EL (cell line): ENCODE data around the gene PYGO1.
A peak's percentile ranks its signal among the peaks of the same experiment; 100 is the strongest.

Experiments
- DNase-seq: peaks from one replicate; pipeline ENCODE4 v3.0.0-alpha.2; 2016

Gene PYGO1

GRCh38 chr15:55564347-55565145, 23.6 kb downstream of the PYGO1 start:
- no peak for DNase-seq

GRCh38 chr15:55562601-55563000, 25.5 kb downstream of the PYGO1 start:
- no peak for DNase-seq

- no peak for DNase-seq
Measured at GRCh38 chr15:55555089-55555488, 33.1 kb downstream of the PYGO1 start.

GRCh38 chr15:55552926-55553325, 35.2 kb downstream of the PYGO1 start:
- peak; percentile 15 for DNase-seq

- no peak for DNase-seq
Measured at GRCh38 chr15:55552451-55552850, 35.7 kb downstream of the PYGO1 start.

- no peak for DNase-seq
Measured at GRCh38 chr15:55549305-55549704, 38.8 kb downstream of the PYGO1 start.

- DNase-seq, result peak; percentile 56
Measured at GRCh38 chr15:55546718-55547117, 41.4 kb downstream of the PYGO1 start.

DNA sequence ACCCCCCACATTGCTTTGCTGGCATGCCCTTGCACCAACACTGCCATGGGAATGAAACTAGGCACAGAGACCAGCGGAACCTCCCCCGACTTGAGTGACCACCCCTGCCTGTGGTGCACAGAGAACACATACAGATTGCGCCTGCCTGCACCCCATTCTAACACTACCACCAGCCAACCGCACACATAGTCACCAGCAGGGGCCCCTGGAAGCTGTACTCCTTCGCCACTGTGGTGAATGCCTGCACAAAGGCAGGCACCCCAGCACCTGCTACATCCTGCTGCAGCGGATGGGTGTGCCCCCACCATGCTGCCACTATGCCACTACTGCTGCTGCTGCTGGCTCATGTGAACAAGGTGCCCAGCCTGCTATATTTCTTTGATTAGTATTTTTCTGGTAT, 52.7 kb downstream of the PYGO1 start:
- DNase-seq, result no peak

GRCh38 chr15:55532944-55533343, 55.2 kb downstream of the PYGO1 start:
- DNase-seq, result no peak

DNA sequence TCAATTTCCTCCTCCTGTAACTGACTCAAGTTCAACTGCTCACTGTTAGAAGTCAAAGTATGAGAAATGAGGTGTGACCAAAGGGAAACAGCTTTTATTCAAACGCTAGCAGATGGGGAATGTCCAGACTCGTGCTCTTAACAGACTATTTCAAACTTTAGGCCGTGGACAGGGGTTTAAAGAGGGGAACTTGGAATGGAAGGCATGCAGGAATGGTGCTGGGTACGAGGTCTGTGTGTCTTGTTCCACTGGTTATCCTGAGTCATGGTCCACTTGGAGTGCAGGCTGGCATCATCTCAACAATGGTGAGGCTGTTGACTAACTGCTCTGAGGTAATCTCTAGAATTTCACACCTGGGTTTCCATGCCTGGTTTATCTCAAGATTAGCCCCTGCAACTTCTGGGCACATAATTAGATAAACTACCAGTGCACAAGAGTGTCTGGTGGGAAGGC, 57.3 kb downstream of the PYGO1 start:
- DNase-seq, result peak; percentile 34

- no peak for DNase-seq
Measured at GRCh38 chr15:55528812-55529211, 59.3 kb downstream of the PYGO1 start.

GRCh38 chr15:55527150-55527549, 61.0 kb downstream of the PYGO1 start:
- DNase-seq, result no peak

- peak; percentile 63 for DNase-seq
Measured at GRCh38 chr15:55526559-55527036, 61.5 kb downstream of the PYGO1 start.

DNA sequence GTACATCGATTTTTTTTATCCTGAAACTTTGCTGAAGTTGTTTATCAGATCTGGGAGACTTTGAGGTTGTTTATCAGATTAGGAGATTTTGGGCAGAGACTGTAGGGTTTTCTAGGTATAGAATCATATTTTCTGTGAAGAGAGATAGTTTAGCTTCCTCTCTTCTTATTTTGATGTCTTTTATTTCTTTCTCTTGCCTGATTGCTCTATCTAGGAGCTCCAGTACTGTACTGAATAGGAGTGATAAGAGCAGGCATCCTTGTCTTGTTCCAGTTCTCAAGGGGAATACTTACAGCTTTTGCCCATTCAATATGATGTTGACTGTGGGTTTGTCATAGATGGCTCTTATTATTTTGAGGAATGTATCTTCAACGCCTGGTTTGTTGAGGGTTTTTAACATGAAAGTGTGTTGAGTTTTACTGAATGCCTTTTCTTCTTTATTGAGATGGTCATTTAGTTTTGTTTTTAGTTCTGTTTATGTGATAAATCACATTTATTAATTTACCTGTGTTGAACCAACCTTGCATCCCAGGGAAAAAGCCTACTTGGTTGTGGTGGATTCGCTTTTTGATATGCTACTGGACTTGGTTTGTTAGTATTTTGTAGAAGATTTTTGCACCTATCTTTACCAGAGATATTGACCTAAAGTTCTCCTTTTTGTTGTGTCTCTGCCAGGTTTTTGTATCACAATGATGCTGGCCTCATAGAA, 65.2 kb downstream of the PYGO1 start:
- DNase-seq, result no peak

DNA sequence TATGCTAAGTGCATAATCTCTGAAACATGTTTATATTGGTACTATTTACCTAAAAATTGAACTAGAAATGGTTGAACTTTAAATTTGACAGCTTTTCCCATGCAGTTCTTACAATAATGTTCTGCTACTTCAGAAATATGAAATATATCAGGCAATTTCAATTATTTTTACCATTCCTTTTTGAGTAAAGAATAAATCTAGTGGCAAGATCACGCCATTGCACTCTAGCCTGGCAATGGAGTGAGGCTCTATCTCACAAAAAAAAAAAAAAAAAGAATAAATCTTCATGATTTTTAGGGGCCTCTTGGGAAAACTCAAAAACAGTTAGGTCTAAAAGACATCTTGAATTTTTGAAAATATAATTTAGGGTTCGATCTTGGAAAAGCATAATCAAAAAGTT, 69.5 kb downstream of the PYGO1 start:
- no peak for DNase-seq

GRCh38 chr15:55518009-55518408, 70.1 kb downstream of the PYGO1 start:
- DNase-seq, result no peak

DNA sequence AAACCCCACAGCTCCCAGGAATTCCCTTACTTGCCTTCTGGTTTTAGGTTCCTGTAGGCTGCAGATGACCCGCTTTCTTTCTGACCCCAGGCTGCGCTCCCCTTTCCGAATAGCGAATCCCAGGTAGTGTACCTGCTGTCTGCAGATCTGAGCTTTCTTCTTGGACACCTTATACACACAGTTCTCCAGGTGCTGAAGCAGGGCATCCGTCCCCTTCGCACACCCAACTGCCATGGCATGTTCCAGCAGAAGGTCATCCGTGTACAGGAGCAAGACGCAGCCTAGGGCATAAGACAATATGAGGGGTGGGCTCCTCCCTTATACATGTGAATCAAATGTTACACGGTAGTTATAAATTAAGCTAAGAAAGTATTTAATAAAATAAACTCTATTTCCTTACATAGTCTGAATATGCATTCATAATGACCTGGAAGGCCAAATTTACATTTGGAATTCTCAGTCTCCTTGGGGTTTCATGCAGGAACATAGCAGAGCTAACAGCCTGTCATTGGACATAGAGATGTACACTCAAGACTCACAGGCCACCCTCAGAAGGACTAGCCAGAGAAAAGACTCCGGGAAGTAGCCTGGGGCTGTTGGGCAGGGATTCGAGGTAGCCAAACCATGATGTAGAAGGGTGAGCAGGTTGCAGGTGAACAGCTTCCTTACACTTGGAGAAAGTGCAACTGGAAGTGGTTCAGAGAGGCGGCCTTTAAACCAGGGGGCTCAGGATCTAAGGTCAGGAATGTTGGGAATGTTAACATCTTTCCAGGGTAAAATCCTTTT, 72.0 kb downstream of the PYGO1 start:
- DNase-seq, result no peak

GRCh38 chr15:55515491-55515890, 72.7 kb downstream of the PYGO1 start:
- DNase-seq, result no peak

- no peak for DNase-seq
Measured at GRCh38 chr15:55514414-55514850, 73.7 kb downstream of the PYGO1 start.

- peak; percentile 43 for DNase-seq
Measured at GRCh38 chr15:55513621-55514413, 74.3 kb downstream of the PYGO1 start.

GRCh38 chr15:55513152-55513551, 75.0 kb downstream of the PYGO1 start:
- no peak for DNase-seq

- no peak for DNase-seq
Measured at GRCh38 chr15:55507567-55507966, 80.6 kb downstream of the PYGO1 start.
